Superior temporal gyrus (tissue), 1 donor: ENCODE data around the gene EGR1.
"Not testable (repeated sequence)": the region's sequence is repeated elsewhere in the genome, so short reads cannot be mapped to it uniquely, and the experiment has no call there.

Experiments
- DNase-seq: peaks from one replicate; pipeline ENCODE4 v3.0.0-alpha.2; 2016; ENCODE audit errors: extremely low spot score

Gene EGR1

DNA sequence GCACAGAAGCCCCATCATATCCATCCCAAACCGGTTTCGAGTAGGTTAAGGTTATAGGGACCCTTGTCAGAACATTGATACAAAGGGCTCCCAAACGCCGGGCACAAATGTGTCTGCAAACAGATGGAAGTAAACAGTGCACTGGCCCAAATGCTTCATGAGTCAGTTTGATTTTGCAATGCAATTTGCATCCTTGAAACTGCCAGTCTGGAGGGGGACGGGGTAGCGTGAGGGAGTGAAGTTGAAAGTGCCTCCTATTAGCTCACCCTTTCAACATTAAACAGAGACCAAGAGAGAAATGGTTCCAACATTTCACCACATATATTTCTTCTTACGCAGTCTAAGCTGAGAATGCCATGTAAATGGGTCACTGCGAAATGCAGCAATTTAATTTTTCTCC lies 42.2 kb downstream of the EGR1 start:
- DNase-seq: not testable (repeated sequence)

DNA sequence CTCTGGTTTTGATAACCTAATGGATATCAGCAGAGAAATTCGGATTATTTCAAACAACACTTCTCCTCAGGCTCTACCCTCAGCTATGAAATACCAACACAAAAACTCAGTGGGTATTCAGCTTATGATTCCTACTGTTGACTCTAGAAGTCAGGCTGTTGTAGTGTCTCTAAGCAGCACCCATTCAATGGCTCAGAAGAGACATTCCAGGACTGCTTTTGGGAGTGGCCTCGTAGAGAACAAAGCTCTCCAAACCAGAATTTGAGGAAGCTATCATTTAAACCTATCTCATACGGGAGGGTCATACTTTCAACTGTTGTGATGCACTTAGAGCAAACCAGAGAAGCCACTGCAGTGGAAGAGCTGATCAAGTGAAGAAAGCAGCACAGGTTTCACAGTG lies 43.7 kb downstream of the EGR1 start:
- no peak for DNase-seq

DNA sequence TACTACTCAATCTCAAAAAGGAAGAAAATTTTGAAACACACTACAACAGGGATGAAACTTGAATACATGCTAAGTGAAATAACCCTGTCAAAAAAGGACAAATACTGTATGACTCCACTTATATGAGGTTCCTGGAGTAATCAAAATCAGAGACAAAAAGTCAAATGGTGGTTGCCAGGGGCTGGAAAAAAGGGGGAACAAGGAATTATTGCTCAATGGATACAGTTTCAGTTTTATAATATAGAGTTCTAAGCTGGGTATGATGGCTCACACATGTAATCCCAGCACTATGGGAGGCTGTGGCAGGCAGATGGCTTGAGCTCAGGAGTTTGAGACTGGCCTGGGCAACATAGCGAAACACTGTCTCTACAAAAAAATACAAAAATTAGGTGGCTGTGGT lies 48.7 kb downstream of the EGR1 start:
- DNase-seq: no peak

DNA sequence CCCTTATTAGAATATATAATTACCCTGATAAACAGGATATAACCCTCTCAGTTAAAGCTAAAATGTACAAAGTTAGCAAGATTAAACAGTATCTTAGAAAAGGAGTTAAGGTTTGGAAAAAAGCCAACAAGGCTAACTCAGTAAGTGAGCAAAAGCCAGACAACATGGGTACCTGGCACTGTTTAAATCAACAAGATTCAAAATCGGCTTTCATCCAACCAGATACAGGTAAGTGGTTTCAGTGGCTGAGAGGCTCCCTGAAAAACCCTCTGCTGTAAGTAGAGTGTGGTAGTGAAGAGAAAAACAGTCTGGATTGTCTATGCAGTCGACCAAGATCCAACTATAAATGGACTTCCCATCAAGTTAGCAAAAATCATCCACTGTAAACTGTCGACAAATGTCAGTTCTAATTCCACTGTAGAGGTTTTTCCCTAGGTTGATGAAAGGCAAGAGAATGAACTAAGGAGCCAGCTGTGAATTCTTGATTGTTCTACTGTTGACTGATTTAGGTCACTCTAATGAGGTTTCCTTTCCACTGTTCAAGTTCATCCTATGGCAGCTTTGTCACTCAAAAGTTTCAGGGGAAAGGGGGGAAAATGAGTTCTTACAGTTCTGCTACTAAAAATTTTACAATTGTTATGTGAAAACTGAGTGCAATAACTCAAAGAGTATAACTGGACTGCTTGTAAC lies 50.4 kb downstream of the EGR1 start:
- DNase-seq: no peak

DNA sequence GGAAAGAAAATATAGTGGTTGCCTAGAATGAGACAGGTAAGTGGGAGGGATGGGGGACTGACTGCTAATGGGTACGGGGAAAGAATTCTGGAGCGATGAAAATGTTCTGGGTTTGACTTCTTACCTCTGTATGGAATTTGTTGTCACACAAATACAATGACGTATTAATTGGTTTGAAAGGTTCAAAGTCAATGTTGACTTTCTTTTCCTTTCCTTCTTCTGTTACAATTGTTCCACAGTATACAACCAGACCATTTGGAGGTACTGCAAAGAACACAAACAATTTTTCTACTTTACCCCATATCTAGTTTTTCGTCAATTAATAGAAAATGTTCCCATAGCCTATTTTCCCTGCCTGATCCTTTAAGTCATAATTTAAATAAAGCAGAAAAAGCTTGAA lies 52.2 kb downstream of the EGR1 start:
- no peak for DNase-seq
